Stimulated activated CD4-positive, alpha-beta T cell treated with anti-CD3 and anti-CD28 coated beads, Interleukin-4, amount 100 ng/mL, for 24 hours (primary cell): Measurements from ENCODE around the gene STAG2.
"Not testable (repeated sequence)": the region's sequence is repeated elsewhere in the genome, so short reads cannot be mapped to it uniquely, and the experiment has no call there.

Source experiments
- DNase-seq: peaks from one replicate; pipeline ENCODE4 v3.0.0-alpha.2; 2020

STAG2 gene

DNA sequence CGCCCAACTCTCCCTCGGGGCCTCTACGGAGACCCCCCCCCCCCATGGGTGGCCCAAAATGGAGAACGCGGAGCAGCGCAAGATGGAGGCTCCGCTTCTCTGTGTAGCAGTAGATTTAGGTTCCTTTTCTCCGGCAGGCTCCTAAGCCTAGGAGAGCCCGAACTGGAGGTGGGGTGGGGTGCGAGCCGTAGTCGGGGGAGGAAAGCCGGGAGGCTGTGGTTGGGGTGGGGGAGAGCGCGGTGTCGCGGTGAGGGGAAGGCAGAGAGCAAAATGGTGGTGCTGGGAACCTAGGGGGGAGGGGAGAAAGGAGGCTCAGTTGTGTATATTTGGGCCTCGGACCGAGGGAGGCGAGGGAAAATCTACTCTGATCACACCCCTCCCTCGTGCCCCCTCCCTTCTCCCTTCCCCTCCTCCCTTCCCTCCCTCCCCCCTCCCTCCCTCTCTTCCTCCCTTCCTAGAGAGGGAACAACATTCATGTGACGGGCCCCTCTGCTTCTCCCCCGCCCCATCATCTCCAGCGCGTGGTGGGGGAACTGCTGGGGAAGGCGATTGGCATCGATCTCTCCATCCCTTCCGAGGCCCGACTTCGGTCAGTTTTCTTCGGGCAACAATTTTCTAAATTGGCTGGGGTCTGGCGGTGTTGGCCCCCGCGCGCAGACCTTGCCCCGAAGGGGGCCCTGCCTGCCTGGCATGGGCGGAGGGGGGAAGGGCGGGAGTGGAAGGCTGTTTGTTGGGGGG, at the start of gene STAG2:
STAG2 (plus strand) TSS at position 439 of the 738 bp plus-strand sequence. CDS start 60,922 bp downstream, outside the sequence.
- DNase-seq: peak; percentile 62

DNA sequence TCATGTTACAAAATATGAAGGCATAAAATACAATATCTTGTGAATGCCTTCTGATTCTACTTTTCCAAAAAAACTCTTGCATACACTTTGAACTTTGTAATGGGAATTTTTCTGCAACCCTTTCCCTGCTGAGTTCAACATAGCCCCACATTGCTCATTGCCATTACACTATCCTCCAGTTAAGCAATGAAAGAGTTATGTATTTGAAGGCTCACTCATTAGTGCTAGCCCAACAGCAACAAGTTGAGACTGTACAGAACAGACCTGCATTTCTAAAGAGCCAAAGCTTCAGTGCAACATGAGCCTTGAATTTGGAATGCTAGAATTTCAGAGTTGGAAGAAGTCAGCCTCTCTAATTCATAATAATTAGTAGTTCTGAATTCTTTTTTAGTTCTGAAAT, 44.4 kb upstream of the STAG2 start:
- no peak for DNase-seq

DNA sequence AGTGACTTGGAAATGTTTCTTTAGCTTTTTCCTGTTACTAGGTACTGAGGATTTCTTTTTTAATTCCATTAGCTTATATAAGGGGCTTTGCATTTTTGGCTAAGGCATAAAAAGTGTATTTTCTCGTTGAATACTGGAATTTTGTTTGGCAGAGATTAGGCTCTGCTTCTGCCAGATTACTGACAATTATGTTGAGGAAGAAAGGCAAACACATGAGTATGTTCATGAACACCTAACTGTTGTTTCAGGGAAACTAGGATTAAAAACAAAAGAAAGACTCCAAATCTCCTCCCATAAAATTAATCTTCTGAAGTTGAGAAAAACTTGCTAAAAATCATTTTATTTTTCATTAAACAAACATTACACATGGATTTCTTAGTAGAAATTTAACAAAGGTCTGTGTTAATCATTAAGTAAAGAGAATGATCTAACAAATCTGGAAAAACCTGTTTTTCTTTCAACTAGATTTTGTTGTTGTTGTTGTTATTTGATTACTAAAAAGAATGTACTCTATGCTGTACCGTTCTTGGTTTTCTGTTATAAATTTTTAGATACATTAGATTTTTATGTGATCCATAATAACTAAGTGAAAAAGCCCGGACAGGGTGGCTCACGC, 43.3 kb upstream of the STAG2 start:
- no peak for DNase-seq

DNA sequence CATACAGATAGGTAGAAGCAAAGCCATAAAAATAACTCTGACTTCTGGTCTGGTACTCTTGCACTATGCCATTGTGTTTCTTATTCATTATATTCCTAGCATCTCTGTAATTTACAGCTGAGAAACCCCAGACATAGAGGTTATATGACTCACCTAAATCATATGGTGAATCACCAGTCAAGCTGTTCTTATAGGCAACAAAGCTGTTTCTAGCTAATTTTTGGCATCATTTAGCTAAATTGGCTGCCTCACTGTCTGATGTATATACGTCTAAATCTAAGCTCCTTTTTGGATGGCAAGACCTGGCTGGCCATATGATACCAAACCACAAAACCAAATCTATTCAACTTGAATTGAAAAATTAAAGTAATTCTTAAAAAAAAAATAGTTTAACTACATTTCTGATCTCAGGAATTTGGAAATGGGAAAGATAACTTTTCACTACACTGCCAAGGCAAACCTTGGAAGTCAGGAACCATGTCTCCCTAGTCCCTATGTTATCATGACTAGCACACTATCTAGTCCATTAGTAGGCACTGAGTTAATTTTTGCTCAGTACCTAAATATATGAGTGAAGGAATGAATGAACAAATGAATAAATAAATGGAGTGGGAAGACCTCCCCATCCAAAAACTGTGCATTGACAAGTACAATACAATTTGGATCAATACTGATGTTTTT, 41.3 kb upstream of the STAG2 start:
- no peak for DNase-seq

DNA sequence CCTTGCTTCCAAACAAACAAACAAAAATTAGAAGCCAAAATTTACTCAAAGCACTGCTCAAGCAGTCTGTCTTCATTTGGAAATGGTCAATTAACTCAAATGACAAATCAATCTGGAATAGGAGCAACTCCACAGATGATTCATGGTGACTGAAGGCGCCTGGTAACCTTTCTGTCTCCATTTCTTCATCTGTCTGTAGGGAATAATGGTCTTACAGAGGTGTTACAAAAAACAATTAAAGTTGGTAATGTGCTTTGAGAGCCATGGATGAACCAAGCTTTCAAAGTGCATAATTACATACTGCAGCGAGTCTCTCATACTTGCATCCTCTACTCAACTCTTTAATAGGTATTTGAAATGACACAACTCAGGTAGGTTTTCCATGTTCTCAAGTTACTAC, 38.3 kb upstream of the STAG2 start:
- DNase-seq: no peak

DNA sequence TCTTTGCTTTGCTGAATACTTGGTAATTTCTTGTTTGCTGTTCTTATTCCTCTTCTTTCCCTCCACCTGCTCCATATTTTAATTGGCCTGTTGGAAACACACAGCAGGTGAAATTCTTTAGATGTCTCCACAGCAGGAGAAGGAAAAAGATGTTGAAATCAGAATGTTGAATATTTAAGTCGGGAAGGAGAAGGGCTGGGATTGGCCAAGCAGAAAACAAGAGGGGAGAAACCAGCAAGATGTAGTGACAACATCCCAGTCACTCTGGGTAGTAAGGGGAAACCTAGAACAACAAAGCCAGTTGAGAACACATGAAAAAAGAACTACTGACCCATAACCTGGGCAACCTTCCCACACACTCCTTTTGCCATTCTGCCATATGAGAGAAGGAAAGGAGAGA, 37.3 kb upstream of the STAG2 start:
- no peak for DNase-seq

DNA sequence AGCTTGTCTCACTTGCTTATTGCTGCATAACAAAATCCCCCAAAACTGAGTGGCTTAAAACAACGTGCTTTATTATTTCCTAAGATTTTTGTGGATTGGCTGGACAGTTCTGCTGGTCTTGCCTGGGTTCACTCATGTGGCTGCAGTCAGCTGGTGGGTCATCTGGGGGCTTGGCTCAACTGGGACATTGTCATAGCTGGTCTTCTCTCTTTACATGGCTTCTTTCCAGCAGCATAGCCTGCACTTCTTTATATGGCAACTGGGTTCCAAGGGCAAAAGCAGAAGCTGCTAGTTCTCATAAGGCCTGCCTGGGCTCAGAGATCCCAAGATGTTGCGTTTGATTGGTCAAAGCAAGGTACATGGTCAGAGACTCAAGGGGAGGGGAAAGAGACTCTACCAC, 33.7 kb upstream of the STAG2 start:
- DNase-seq: no peak

DNA sequence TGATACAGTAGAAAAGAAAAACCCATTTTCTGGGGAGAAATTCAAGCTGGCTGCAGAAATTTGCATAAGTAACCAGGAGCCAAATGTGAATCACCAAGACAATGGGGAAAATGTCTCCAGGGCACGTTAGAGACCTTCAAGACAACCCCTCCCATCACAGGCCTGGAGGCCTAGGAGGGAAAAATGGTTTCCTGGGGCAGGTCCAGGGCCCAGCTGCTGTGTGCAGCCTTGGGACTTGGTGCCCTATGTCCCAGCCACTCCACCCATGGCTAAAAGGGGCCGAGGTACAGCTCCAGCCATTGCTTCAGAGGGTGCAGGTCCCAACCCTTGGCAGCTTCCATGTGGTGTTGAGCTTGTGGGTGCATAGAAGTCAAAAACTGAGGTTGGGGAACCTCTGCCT, 29.5 kb upstream of the STAG2 start:
- not testable (repeated sequence) for DNase-seq

DNA sequence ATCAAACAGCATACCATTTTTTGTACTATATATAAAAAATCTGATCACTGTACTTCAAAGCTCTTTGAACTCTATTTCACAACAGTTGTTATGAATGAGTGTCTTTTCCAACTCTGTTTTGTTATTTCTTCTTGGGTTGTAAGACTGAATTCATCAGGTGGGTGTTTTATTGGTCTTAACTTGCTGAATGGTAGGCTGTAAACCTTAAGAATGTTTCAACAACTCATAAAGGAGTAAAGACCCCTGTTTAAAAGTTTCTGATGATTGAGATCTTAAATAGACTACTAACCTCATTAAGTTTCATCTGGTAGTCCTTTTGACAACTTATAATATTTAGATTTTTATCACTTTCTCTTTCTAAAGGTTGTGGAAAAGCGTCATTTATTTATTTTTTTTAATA, 18.4 kb upstream of the STAG2 start:
- DNase-seq: no peak

DNA sequence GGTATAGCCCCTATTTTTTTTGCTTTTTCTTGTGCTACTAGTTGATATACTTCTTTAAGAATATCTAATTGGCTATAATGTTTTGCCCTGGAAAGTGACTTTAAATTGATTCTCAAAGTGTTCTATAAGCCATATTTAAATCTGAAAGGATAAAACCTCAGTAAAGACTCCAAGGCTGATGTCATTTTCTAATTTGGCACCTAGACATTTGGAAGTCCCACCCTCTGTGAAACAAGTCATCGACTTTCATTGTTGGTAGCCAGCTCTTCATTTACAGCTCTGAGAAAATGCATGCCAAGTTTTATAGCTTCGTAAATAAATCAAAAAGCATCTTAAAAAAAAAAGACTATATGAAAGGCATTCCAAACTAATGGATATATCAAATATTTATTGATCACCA, 18.0 kb upstream of the STAG2 start:
- no peak for DNase-seq

DNA sequence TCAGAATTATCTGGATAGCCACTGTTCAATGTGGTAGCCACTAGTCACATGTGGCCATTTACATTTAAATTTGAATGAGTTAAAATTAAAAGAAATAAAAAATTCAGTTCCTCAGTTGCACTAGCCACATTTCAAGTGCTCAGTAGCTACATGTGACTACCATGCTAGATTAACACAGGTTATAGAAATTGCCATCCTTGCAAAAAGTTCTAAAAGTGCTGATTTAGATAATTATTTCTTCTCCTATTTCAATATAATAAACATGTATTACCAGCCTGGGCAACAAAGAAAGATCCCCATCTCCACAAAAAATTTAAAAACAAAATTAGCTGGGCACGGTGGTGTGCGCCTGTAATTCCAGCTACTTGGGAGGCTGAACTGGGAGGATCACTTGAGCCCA, 11.7 kb upstream of the STAG2 start:
- no peak for DNase-seq

DNA sequence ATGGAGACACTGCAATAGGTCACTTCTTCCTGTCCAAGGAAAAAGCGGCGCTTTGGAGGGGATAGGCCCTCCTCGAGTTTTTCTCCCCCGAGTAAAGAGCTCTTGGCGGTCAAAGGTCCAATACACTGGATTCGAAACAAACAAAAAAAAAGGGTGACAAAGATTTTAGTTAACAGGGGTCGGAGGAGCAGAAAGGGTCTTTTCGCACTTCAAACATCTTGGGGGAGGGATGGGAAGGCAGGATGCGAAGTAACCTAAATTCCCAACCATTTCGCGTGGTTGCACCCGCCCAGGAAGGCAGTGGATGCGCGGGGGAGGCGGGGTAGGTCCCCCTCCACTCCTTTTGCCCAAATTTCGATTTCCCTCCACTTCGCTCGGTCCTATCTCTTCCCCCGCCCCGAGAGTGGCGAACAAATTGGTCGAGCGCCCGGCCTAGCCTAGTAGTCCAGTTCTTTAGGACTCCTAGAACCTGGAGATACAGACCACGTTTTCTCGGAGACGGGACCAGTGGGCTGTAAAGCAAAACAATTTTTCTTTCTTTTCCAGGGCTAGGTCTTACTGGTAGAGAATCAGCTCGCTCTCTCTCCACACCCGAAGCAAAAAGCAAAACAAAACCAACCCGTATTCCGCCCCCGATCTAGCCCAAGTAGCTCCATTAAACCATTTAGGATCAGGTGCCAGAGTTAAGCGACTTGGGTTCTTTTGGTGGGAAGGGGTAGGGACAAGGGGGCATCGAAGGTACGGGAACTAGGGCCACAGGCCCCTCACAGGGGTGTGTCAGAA, 2.0 kb upstream of the STAG2 start:
- DNase-seq: peak; percentile 7

DNA sequence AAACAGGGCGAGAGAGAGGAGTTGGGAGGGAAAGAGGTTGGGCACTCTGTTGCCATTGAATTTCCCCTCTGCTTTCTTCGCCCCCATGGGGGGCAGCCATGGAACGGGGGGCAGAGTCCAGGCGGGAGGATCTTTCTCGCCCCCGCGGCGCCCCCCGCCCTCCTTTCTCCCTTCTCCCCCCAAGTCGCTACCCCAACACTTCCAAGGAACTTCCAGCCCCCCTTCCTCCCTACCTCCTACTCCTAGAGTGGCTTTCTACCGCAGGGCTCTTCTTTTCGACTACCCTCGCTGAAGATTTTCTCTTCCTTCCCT, 594 bp upstream of the STAG2 start:
- no peak for DNase-seq

DNA sequence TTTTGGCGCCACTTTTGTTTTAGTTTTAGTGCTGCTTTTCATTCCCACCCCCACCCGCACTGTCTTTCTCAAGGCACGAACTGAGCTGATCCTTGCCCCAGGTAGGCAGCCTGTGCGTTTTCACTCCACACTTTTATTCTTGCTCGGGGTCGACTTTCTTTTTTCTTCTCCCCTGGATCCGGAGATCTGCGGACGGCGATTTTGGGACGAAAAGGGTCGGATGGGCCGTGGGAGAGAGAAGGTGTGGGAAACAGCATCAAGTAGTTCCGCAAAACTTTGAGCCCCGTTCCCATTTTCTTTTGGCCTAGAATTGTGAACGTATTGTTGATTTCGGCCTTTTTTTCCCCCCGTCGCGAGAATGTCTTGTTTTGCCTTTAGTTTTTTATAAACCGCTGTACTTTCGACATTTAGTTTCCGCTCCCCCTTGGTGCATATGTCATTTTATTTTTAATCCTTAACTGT, 531 bp downstream of the STAG2 start:
- DNase-seq: no peak

DNA sequence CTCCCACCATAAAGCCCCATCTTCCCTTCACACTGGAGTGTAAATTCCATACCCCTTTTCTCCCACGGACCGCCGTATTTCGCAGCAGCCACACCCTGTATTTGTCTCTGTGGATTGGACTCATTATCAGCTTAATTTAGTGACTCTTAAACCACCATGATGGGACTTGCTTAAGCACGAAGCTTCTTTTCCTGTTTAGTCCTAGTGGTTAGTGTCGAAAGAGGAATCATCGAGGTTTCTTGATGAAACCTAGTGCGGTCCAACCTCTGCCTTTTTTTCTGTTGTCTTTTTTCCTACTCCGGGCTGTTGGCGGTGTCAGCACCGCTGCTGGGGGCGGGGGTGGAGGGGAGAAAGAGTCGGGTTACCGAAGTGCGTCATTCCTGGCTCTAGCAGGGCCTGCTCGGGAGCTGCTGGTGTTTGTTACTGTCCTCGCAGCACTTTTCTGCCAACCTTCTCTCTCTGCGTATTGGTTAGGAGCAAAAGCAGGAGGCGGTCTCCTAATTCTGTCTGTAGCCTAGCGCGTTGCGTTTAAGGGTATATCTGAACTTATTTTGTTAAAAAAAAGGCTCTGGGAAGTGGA, 1.4 kb downstream of the STAG2 start:
- DNase-seq: peak; percentile 86

DNA sequence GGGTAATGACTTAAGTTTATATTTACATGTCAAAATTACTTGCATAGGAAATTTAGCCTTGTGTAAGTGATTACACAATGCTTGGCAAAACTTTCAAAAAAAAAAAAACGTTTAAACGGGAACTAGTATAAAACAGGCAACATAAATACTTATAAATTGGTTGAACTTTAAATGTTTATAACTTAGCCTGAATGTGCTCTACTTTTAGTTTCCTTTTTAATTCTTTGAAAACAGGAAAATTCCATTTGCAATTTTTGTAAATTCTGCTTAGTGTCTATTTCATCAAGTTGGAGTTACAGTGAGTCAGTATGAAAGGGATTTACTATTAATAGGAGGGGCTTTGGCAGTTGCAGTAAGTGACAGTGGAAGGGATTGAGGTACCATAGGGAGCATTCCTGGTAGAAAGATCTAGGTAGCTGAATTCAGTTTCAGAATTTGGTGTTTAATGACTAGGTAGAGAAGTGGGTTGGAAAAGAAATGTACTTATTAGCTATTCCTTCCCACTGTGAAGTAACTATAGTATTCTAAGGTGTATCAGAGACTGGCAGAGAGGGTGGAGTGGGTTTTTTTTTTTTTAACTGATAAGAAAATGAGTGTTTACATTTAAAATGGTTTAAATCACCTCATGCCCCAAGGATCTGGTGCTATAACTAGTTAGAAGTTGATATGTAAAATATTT, 2.8 kb downstream of the STAG2 start:
- no peak for DNase-seq

DNA sequence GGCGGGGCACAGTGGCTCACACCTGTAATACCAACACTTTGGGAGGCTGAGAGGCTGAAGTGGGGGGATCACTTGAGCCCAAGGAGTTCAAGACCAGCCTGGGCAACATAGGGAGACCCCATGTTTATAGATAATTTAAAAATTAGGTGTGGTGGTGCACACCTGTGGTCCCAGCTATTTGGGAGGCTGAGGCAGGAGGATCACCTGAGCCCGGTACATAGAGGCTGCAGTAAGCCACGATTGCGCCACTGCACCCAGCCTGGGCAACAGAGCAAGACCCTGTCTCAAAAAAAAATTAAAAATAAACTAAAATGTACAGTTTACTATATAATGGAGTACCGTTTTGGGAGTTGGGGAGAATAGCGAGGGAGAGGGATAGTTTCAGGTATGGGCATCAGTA, 4.2 kb downstream of the STAG2 start:
- no peak for DNase-seq

DNA sequence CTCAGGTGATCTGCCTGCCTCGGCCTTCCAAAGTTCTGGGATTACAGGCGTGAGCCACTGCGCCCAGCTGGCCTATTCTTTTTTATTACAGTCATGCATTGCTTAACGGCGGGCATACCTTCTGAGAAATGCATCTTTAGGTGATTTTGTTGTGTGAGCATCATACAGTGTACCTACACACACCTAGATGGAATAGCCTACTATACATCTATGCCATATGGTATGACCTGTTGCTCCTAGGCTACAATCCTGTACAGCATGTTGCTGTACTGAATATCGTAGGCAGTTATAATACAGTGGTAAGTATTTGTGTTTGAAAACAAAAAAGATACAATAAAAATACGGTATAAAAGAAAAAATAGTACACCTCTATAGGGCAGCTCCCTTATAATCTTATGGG, 6.0 kb downstream of the STAG2 start:
- DNase-seq: no peak

DNA sequence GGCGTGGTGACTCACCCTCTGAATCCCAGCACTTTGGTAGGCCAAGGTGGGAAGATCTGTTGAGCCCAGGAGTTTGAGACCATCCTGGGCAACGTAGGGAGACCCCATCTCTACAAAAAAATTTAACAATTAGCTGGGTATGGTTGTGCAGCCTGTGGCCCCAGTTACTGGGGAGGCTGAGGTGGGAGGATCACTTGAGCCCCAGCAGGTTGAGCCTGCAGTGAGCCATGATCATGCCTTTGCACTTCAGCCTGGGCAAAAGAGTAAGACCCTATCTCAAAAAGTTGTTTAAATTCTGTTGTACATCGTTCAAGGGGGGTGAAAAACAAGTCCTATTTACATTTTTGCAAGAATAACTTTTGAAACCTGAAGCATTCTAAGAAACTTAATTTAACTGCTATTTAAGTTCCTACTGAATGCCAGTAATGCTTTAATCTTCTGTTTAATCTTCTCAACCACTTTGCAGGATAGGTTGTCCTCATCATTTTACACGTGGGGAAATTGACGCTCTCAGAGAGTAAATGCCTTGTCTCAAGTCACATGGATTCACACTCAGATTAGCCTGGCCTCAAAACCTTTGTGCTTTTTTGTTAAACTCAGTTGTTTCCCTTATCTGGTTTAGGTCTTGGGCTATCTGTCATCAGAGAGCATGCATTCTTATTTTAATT, 7.0 kb downstream of the STAG2 start:
- DNase-seq: no peak

DNA sequence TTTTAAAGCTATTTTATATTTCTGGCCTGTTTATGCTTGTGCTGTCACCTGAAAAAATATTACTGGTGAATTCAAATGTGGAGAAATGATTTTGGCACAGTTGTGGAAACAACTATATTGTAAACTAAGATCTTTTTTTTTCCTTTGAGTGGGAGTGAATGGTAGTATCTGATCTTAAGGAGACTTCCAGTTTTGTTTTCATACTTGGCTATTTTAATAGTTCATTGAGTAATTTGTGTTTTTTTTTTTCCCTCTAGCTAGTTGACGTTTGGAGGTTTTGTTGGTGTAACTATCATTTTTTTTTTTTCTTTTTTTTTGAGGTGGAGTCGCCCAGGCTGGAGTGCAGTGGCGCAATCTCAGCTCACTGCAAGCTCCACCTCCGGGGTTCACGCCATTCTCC, 10.5 kb downstream of the STAG2 start:
- DNase-seq: no peak

DNA sequence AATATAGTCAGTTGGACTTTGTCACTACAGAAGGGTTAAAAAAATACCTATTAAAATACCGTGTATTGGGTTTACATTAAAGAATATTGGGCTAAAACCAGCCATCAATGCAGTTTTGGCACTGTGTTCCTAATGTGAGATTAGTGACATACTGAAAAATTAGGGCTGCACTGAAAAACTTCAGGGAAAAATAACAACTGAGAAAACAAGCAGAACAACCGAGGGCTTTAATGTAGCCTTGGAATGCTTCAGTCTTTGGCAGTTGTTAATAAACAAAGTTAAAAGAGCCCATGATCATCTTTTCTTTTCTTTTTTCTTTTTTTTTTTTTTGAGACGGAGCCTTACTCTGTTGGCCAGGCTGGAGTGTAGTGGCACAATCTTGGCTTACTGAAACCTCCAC, 12.4 kb downstream of the STAG2 start:
- no peak for DNase-seq

DNA sequence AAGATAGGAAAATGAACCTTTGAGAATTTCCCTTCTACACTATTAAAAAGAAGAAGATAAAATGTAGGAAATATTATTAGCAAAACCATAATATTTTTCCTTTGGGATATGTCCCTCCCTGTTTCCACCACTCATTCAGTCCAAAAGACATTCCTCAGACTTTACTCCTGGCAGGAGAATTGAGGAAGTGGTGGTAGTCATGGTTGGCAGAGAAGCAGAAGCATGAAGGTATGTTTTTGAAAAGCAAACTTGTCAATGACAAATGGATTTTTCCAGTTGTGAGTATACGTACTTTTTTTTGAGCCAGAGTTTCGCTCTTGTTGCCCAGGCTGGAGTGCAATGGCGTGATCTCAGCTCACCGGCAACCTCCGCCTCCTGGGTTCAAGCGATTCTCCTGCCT, 13.7 kb downstream of the STAG2 start:
- DNase-seq: no peak
